DMS153 treated with DMSO at 0.1 percent for 48 hours (cell line): ENCODE data around the gene TIMM17A.
A peak's percentile ranks its signal among the peaks of the same experiment; 100 is the strongest.
"Not testable (repeated sequence)": the region's sequence is repeated elsewhere in the genome, so short reads cannot be mapped to it uniquely, and the experiment has no call there.

Experiments used
- DNase-seq: peaks from one replicate; lab custom pipeline; 2025; ENCODE audit not compliant: unreplicated experiment; lab: John Stamatoyannopoulos, UW

The TIMM17A gene

DNA sequence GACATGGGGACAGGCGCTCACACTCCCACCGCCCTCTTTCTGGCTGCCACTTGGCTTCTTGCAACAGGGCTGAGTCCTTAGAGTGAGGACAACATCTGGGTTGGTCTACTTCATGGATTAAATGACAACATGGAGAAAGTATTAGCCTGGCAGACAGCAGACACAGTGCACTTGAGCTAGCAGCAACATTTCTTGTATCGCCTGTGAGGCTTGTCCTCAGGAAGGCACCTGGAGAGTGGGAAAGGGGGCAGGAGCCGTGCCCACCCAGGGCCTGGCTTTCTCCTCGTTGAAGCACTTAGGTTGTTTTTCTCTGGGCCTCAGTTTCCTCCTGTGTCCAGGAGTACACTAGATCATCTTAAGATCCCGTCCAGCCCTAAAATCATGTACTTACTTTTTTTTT lies 58.8 kb downstream of the TIMM17A start:
- no peak for DNase-seq

DNA sequence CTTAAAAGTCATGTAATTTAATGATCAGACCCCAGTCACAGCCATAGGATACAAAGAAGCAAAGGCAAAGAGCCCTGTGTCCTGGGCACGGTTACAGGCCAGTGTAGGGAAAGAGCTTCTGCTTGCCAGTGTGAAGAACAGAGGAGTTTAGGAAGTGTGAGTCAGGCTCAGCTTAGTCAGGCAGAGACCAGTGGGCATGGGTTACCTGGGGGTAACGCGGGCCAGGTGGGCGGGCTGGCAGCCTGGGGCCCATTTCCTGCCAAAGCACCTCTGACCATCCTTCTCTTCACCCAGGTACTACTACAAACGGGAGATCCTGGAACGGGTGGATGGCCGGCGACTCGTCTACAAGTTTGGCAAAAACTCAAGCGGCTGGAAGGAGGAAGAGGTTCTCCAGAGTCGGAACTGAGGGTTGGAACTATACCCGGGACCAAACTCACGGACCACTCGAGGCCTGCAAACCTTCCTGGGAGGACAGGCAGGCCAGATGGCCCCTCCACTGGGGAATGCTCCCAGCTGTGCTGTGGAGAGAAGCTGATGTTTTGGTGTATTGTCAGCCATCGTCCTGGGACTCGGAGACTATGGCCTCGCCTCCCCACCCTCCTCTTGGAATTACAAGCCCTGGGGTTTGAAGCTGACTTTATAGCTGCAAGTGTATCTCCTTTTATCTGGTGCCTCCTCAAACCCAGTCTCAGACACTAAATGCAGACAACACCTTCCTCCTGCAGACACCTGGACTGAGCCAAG lies 59.8 kb downstream of the TIMM17A start:
- DNase-seq = no peak

DNA sequence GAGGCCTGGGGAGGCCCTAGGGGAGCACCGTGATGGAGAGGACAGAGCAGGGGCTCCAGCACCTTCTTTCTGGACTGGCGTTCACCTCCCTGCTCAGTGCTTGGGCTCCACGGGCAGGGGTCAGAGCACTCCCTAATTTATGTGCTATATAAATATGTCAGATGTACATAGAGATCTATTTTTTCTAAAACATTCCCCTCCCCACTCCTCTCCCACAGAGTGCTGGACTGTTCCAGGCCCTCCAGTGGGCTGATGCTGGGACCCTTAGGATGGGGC lies 60.3 kb downstream of the TIMM17A start:
- no peak for DNase-seq

DNA sequence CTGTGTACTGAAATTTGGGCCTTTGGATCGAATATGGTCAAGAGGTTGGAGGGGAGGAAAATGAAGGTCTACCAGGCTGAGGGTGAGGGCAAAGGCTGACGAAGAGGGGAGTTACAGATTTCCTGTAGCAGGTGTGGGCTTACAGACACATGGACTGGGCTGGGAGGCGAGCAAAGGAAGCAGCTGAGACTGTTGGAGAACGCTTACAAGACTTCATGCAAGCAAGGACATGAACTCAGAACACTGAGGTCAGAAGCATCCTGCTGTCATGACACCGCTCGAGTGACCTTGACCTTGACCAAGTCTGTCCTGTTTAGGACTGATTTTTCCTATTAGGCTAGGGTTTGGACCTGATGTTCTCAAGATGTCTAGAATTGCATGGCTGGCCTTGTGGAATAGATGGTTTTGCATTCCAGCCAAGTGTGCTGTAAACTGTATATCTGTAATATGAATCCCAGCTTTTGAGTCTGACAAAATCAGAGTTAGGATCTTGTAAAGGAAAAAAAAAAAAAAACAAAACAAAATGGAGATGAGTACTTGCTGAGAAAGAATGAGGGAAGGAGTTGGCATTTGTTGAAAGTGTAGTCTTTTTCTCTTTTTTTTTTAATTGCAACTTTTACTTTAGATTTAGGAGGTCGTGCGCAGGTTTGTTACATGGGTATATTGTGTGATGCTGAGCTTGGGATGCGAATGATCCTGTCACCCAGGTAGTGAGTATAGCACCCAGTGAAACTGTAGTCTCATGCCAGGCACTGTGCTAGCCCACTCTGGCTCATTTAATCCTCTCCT lies 60.9 kb downstream of the TIMM17A start:
- no peak for DNase-seq

DNA sequence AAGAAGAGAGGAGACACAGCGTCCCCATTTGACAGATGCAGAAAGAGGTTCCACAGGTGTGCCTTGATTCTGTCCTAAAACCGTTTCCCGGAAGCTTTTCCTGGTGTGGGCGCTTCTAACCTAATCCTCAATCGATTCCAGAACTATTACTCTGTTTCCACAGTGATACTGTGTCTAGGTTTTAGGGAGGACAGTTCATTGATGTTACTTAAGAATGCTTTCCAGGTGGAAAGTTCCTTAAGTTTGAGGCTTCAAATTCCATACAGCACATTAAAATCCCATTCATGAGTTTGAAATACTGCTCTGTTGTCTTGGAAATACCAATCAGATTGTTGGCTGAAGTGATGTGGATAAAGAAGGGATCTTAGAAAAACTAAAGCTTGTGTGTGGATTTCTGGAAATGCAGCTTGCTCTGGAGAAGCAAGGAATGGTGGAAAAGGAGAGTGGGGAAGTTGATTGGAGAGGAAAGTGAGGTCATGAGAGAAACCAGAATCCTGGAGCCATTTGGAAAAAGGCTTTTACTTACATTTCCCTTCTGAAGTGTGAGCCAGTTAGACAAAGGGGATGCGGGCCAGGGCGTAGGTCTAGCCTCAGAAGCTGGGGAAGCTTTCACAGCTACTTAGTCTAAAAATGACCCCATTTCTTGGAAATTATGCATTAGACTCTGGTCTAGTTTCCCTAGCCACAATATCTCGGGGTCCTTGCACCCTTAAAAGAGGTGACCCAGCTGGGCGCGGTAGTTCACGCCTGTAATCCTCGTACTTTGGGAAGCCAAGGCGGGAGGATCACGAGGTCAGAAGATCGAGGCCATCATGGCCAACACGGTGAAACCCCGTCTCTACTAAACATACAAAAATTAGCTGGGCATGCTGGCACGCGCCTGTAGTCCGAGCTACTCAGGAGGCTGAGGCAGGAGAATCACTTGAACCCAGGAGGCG lies 61.8 kb downstream of the TIMM17A start:
- no peak for DNase-seq

DNA sequence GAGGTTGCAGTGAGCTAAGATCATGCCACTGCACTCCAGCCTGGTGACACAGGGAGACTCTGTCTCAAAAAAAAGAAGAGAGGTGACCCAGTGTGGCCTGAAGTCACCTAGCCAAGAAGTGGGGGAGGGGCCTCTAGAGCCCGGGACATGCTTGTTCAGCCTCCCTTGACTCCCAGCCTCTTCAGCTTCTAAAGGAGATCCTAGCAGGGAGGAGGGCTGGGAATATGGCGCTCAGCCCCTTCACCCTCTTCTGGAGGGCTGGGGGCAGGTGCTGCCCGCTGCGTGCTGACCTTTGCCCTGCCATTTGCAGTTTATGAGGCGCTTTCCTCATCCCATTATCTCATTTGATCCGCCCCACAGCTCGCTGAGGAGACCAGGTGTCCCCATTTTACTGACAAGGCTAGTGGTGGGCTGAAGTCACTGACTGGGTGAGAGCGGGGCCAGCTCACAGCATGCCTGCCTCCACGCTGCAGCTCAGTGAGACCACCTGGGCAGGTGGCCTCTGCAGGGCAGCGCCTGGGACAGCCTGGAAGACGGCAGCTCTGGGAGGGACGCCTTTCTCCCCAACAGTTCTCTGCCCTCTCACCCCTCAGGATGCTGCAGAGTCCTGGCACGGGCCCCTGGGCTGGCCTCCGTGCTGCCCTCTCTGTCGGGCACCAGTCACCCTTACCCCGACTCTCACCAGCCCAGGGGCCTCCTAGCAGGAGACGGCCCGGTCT lies 62.6 kb downstream of the TIMM17A start:
- peak; percentile 89 for DNase-seq

DNA sequence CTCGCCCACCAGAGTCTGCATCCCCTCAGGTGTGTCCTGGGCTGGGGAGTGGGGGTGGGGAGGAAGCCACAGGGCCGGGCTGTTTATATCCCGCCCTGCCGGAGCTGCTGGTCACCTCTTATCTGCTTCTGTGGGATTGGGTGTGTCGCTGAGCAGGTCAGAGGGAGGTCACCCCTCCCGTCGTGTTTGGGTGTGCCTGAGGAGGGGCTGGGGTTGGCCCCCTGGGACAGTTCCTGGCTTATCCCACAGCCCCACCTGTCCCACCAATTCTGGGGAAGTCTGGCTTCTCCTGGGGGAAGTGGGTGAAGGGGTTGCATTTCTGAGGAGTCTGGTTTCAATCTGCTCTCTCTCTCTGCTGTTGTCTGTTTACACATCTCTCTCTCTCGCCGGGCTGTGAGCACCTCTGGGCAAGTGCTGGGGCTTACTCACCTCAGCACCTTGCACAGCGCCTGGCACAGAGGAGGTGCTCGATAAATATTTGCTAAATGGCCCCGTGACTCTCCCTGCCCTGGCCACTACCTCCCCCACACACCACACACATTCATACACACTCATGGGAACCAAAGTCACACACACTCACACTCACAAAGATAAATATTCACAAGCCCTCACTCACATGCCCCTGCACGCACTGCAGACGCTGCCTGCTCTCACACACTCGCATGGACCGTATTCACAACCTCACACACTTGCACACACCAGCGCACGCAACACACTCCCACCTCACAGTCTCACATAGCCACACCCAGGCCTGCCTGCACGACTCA lies 63.3 kb downstream of the TIMM17A start:
- peak; percentile 96 for DNase-seq

DNA sequence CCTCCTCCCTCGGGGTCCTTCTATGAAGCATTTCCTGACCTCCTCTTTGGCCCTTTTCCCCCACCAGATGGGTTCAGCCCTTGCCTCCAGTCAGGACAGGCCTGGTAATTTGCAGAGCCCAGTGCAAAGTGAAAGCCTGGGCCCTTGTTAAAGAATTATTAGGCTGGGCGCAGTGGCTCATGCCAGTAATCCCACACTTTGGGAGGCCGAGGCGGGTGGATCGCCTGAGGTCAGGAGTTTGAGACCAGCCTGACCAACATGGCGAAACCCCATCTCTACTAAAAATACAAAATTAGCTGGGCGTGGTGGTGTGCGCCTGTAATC lies 63.9 kb downstream of the TIMM17A start:
- not testable (repeated sequence) for DNase-seq
